HG03575 (cell line): ENCODE measurements around the gene NOL3.

Experiments
- ATAC-seq: cut with Tn5 transposase; IDR thresholded peaks from one replicate; pipeline ENCODE4 v1.9.1; 2021; ENCODE audit not compliant: unreplicated experiment, insufficient number of reproducible peaks, low FRiP score; ENCODE audit errors: extremely low read depth

Gene NOL3

GRCh38 chr16:67215706-67216105, 45.4 kb downstream of the NOL3 start:
- no peak for ATAC-seq

- ATAC-seq: no peak
These were observed 46.5 kb downstream of the NOL3 start for GRCh38 chr16:67216612-67217490.

- no peak for ATAC-seq
These were observed 53.7 kb downstream of the NOL3 start for GRCh38 chr16:67223992-67224391.
